Measurements from ENCODE around the gene MAGI2.

The MAGI2 gene

DNA sequence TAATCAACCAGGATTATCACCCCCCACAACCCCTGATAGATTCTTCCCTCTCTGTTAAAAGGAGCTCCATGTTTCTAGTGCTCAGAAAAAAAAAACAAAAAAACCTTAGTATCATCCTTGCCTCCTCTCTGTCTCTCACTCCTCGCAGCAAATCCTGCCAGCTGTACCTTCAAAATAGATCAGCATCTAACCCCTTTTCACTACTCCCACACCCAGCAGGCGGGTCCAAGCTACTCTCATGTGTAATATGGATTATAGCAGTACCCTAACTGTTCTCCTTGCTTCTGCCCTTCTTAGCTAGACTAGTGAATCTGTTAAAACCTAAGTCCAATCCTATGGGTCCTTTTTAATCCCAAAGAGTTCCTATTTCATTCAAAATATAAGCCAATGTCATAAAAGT, 667.4 kb downstream of the MAGI2 start:
- H3K27me3 ChIP-seq (ENCODE audit: insufficient read depth, low read length, poor library complexity, severe bottlenecking), result no peaks in the 10 kb centered on the region
- H3K4me3 ChIP-seq (ENCODE audit: low read length, poor library complexity, severe bottlenecking), result no peak overlapping the region
- no peaks in the 10 kb centered on the region for H3K9me2 ChIP-seq (replicated peaks; ENCODE audit: low read depth, low read length)
- no peak overlapping the region for H3K9ac ChIP-seq (ENCODE audit: low read depth, low read length, poor library complexity, severe bottlenecking)
- no peaks in the 10 kb centered on the region for H3K79me2 ChIP-seq (ENCODE audit: insufficient read depth, low read length)
- no peak overlapping the region for H2AFZ ChIP-seq (ENCODE audit: low read length)
- no peak overlapping the region for H3K4me2 ChIP-seq (ENCODE audit: low read depth, low read length, poor library complexity, severe bottlenecking)
- H3K4me1 ChIP-seq (ENCODE audit: insufficient read depth, low read length, poor library complexity, severe bottlenecking), result no peaks in the 10 kb centered on the region
- H3K9me3 ChIP-seq (ENCODE audit: insufficient read depth, low read depth, low read length), result no peaks in the 10 kb centered on the region
- H3K36me3 ChIP-seq (ENCODE audit: insufficient read depth, low read length), result no peaks in the 10 kb centered on the region
- H3F3A ChIP-seq (ENCODE audit: low read depth), result no peaks in the 10 kb centered on the region
- TF ChIP-seq, protein P1, sequence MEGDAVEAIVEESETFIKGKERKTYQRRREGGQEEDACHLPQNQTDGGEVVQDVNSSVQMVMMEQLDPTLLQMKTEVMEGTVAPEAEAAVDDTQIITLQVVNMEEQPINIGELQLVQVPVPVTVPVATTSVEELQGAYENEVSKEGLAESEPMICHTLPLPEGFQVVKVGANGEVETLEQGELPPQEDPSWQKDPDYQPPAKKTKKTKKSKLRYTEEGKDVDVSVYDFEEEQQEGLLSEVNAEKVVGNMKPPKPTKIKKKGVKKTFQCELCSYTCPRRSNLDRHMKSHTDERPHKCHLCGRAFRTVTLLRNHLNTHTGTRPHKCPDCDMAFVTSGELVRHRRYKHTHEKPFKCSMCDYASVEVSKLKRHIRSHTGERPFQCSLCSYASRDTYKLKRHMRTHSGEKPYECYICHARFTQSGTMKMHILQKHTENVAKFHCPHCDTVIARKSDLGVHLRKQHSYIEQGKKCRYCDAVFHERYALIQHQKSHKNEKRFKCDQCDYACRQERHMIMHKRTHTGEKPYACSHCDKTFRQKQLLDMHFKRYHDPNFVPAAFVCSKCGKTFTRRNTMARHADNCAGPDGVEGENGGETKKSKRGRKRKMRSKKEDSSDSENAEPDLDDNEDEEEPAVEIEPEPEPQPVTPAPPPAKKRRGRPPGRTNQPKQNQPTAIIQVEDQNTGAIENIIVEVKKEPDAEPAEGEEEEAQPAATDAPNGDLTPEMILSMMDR (conservative IDR thresholded peaks at IDR 0.05; ENCODE audit: low read length), result no peak
- TF ChIP-seq EZH2phosphoT487 (IDR thresholded peaks at IDR 0.05; ENCODE audit: borderline replicate concordance), result no peak
- no peaks in the 10 kb centered on the region for H4K20me1 ChIP-seq (ENCODE audit: insufficient read depth, low read length, poor library complexity, severe bottlenecking)

GRCh38 chr7:78783179-78783962, 670.1 kb downstream of the MAGI2 start:
- no peak overlapping the region for H3K4me3 ChIP-seq (ENCODE audit: low read length, poor library complexity, severe bottlenecking)
- H3K9ac ChIP-seq (ENCODE audit: low read depth, low read length, poor library complexity, severe bottlenecking), result no peak overlapping the region
- no peaks in the 10 kb centered on the region for H3K36me3 ChIP-seq (ENCODE audit: insufficient read depth, low read length)
- H3K27me3 ChIP-seq (ENCODE audit: insufficient read depth, low read length, poor library complexity, severe bottlenecking), result no peaks in the 10 kb centered on the region
- no peaks in the 10 kb centered on the region for H3F3A ChIP-seq (ENCODE audit: low read depth)
- H3K9me2 ChIP-seq (replicated peaks; ENCODE audit: low read depth, low read length), result no peaks in the 10 kb centered on the region
- no peak overlapping the region for H3K4me2 ChIP-seq (ENCODE audit: low read depth, low read length, poor library complexity, severe bottlenecking)
- TF ChIP-seq EZH2phosphoT487 (IDR thresholded peaks at IDR 0.05; ENCODE audit: borderline replicate concordance), result no peak
- TF ChIP-seq, protein P1 (conservative IDR thresholded peaks at IDR 0.05; ENCODE audit: low read length), result no peak
- no peaks in the 10 kb centered on the region for H3K79me2 ChIP-seq (ENCODE audit: insufficient read depth, low read length)
- no peak overlapping the region for H2AFZ ChIP-seq (ENCODE audit: low read length)
- no peaks in the 10 kb centered on the region for H4K20me1 ChIP-seq (ENCODE audit: insufficient read depth, low read length, poor library complexity, severe bottlenecking)
- no peaks in the 10 kb centered on the region for H3K9me3 ChIP-seq (ENCODE audit: insufficient read depth, low read depth, low read length)
- H3K4me1 ChIP-seq (ENCODE audit: insufficient read depth, low read length, poor library complexity, severe bottlenecking), result no peaks in the 10 kb centered on the region

DNA sequence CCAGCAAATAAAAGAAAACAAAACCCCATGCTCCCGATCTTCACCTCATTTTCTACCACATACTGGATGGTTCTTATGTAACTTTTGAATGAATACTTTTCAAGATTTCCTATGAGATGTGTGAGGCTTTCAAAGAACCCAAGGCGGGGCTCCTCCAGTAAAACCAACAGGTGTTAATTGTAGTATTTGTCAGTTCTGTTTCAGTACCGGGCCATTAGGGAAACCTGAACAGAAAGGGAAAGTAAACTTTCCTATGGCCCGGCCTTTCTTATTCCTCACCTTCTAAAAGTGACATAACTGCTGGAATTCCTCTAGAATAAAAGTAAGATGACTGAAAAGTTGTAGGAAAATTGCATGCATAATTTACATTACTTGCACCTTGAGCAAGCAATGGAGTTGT, 672.9 kb downstream of the MAGI2 start:
- no peaks in the 10 kb centered on the region for H3K79me2 ChIP-seq (ENCODE audit: insufficient read depth, low read length)
- no peaks in the 10 kb centered on the region for H3K36me3 ChIP-seq (ENCODE audit: insufficient read depth, low read length)
- H3K9ac ChIP-seq (ENCODE audit: low read depth, low read length, poor library complexity, severe bottlenecking), result no peak overlapping the region
- H2AFZ ChIP-seq (ENCODE audit: low read length), result no peak overlapping the region
- H4K20me1 ChIP-seq (ENCODE audit: insufficient read depth, low read length, poor library complexity, severe bottlenecking), result no peaks in the 10 kb centered on the region
- no peaks in the 10 kb centered on the region for H3K4me1 ChIP-seq (ENCODE audit: insufficient read depth, low read length, poor library complexity, severe bottlenecking)
- TF ChIP-seq, protein P1 (conservative IDR thresholded peaks at IDR 0.05; ENCODE audit: low read length), result no peak
- no peak for TF ChIP-seq EZH2phosphoT487 (IDR thresholded peaks at IDR 0.05; ENCODE audit: borderline replicate concordance)
- no peaks in the 10 kb centered on the region for H3K9me2 ChIP-seq (replicated peaks; ENCODE audit: low read depth, low read length)
- H3K9me3 ChIP-seq (ENCODE audit: insufficient read depth, low read depth, low read length), result no peaks in the 10 kb centered on the region
- H3F3A ChIP-seq (ENCODE audit: low read depth), result no peaks in the 10 kb centered on the region
- H3K4me2 ChIP-seq (ENCODE audit: low read depth, low read length, poor library complexity, severe bottlenecking), result no peak overlapping the region
- no peaks in the 10 kb centered on the region for H3K27me3 ChIP-seq (ENCODE audit: insufficient read depth, low read length, poor library complexity, severe bottlenecking)
- H3K4me3 ChIP-seq (ENCODE audit: low read length, poor library complexity, severe bottlenecking), result no peak overlapping the region

Data from Loucy (cell line).